ENCODE measurements around the gene IGF2BP2.
"Not testable (repeated sequence)": the region's sequence is repeated elsewhere in the genome, so short reads cannot be mapped to it uniquely, and the experiment has no call there.

- not testable (repeated sequence) for TF ChIP-seq CTCF, POLR2A (IDR thresholded peaks at IDR 0.05)
These were observed 13.7 kb upstream of the IGF2BP2 start for GRCh38 chr3:185838417-185838989.

Measured in esophagus squamous epithelium (tissue), 4 donors.